Activated naive CD4-positive, alpha-beta T cell treated with anti-CD3 and anti-CD28 coated beads for 36 hours (primary cell): ENCODE data around the gene VAV3. TPM values are rescaled to one million over a fixed set of nuclear protein-coding genes. Genes with fewer than 3 reads are reported as not detected.

Source experiments
- CTCF ChIA-PET: fragments of 350-600 bp; sonication (Branson Sonifier 250); formaldehyde crosslinking; loops from one replicate; lab custom pipeline; 2021; ENCODE audit warnings: antibody characterized with exemption; lab: Charles Lee
- DNase-seq: peaks from one replicate; pipeline ENCODE4 v3.0.0-alpha.2; 2020
- H3K27ac Mint-ChIP-seq: one replicate; pipeline ENCODE4 v1.8.0; 2021; ENCODE audit warnings: mild to moderate bottlenecking, mixed read lengths
- H3K27me3 Mint-ChIP-seq: one replicate; pipeline ENCODE4 v1.8.0; 2021; ENCODE audit warnings: low read depth, mixed read lengths
- H3K36me3 Mint-ChIP-seq: one replicate; pipeline ENCODE4 v1.8.0; 2021; ENCODE audit warnings: low read depth, mixed read lengths
- H3K4me1 Mint-ChIP-seq: one replicate; pipeline ENCODE4 v1.8.0; 2021; ENCODE audit warnings: low read depth, mixed read lengths
- H3K4me3 Mint-ChIP-seq: one replicate; pipeline ENCODE4 v1.8.0; 2021; ENCODE audit warnings: mild to moderate bottlenecking, moderate library complexity, mixed read lengths
- H3K9me3 Mint-ChIP-seq: one replicate; pipeline ENCODE4 v1.8.0; 2021; ENCODE audit warnings: mixed read lengths
- intact Hi-C: fragments of 100-400 bp; cut with micrococcal nuclease; formaldehyde crosslinking; loops from one replicate; pipeline ENCODE4 v1.15.1; 2023
- total RNA-seq, 2 experiments: library from RNA; stranded (reverse); gene quantifications; one replicate each; pipeline ENCODE4 v1.2.3, GENCODE V29; 2021

The VAV3 gene
- total RNA-seq, 2 experiments from 2014 or later = 1.3 to 2.3 TPM

DNA sequence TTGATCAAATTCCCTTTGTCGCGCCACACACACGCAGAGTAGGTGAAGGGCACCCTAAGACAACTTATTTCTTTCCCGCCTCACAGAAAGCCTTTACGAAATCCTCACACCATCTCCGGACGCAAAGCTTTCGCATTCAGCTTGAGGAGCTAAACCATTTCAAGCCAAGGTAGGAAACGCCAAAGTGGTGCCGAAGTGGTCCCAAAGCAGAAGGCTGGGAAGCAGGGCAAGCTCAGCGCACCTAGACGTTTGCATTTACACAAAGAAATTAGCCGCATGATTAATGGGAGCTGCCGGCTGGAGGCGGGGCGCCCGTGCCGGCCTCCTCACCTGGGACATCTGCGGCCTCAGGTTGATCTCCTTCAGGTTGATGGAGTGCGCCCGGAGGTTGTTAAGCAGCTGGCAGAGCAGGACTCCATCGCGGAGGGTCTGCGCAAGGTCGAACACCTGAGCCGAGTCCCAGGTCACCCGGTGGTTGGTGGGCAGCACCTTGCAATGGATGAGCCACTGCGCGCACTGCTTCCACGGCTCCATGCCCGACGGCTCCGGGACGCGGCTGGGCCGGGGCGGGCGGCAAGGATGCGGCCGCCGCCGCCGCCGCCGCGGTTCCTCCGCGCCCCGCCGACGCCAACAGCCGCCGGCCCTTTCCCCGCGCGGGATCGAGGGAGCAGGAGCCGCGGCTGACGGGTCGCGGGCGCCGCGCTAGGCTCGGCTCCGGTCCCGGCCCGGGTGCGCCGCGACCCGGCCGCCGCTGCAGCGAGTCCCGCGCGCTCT is 457 bp downstream of the VAV3 start:
- Mint-ChIP-seq H3K27me3 (no peaks in the 10 kb centered on the region), H3K27ac (peak overlapping the region; percentile 96), H3K4me3 (peak overlapping the region; percentile 87), H3K4me1 (peaks cover 25% of the 10 kb centered on the region), H3K36me3 (no peaks in the 10 kb centered on the region), H3K9me3 (no peaks in the 10 kb centered on the region)
- CTCF ChIA-PET = interaction anchor here (0.8 to 3.5 kb wide), 18 partner anchors 8 to 236 kb away, joined by 3 to 22 read pairs (median 4); partner anchors contain the start of gene SLC25A24
- peak; percentile 20 for DNase-seq
- intact Hi-C loops = loop anchor here (1.0 to 5.0 kb wide), 3 partner anchors 87 to 593 kb away; no protein-coding TSS in a partner anchor

DNA sequence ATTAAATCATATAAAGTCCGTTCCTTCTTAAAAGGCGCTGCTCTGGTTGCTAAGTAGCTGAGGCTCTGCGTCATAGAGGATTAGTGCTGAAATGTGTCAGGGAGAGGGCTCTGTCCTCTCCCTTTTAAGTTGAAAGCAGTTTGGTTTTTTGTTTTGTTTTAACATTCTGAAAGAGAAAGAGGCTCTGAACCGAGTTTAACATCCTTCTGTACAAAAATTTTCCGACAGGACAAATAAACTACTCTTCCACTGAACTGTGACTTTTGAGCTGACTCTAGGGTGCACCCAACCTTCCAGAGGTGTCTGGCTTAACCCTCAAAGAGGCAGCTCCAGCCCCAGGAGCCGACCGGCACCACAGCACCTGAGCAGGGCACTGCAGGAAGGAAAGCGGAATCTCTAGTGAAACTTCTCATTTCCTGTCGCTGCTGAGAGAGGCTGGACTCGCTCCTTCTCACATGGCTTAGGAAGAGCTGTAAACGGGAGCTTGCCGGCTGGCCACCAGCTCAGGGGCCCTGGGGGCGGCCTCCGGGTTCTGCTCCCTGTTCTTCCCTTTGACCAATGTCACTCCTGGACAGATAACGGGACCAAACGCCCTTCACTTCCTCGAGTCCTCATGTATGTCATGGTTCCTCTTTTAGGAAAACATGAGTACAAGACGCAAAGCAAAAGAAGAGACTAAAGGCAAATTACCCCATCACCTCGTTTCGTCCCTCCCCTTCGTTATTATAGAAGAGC is 1.2 kb downstream of the VAV3 start:
- CTCF ChIA-PET = interaction anchor here (0.8 to 3.5 kb wide), 17 partner anchors 9 to 237 kb away, joined by 3 to 22 read pairs (median 4); partner anchors contain the start of gene SLC25A24
- H3K36me3 Mint-ChIP-seq = no peaks in the 10 kb centered on the region

DNA sequence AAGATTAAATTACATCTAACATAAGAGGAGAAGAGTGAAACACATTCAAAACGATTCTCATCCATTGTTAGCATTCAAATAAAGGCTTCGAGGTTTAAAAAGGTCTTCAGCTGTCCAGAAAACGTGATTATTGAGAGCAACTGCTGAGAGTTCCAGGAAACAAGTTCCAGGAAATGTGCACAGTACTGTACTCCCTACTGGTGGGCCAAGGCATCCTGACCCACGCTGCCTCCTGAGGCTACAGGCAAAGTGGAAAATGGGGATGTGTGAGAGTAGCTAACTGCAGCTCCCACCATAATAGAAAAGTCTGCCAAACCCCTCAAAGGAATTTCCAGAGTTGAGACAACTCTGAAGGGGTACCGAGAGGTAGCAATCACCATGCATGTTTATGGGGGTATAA is 2.0 kb downstream of the VAV3 start:
- DNase-seq = no peak
- intact Hi-C loops = loop anchor here (1.0 to 5.0 kb wide), 11 partner anchors 13 to 594 kb away; no protein-coding TSS in a partner anchor
- H3K36me3 Mint-ChIP-seq = no peaks in the 10 kb centered on the region
- CTCF ChIA-PET = interaction anchor here (1.0 to 3.5 kb wide), 7 partner anchors 23 to 181 kb away, joined by 4 to 22 read pairs (median 6); no protein-coding TSS in a partner anchor
- H3K27me3 Mint-ChIP-seq = no peaks in the 10 kb centered on the region
- H3K9me3 Mint-ChIP-seq = no peaks in the 10 kb centered on the region
- H3K4me1 Mint-ChIP-seq = peaks cover 25% of the 10 kb centered on the region
- no peak overlapping the region for H3K27ac Mint-ChIP-seq
- H3K4me3 Mint-ChIP-seq = peak overlapping the region; percentile 87

More for the DNA sequence above, 1.2 kb downstream of the VAV3 start:
- Mint-ChIP-seq H3K4me1 (peaks cover 25% of the 10 kb centered on the region), H3K9me3 (no peaks in the 10 kb centered on the region), H3K27ac (peak overlapping the region; percentile 96), H3K4me3 (peak overlapping the region; percentile 87), H3K27me3 (no peaks in the 10 kb centered on the region)
- DNase-seq = peak; percentile 73
- intact Hi-C loops = loop anchor here (1.0 to 5.0 kb wide), 11 partner anchors 13 to 594 kb away; no protein-coding TSS in a partner anchor

DNA sequence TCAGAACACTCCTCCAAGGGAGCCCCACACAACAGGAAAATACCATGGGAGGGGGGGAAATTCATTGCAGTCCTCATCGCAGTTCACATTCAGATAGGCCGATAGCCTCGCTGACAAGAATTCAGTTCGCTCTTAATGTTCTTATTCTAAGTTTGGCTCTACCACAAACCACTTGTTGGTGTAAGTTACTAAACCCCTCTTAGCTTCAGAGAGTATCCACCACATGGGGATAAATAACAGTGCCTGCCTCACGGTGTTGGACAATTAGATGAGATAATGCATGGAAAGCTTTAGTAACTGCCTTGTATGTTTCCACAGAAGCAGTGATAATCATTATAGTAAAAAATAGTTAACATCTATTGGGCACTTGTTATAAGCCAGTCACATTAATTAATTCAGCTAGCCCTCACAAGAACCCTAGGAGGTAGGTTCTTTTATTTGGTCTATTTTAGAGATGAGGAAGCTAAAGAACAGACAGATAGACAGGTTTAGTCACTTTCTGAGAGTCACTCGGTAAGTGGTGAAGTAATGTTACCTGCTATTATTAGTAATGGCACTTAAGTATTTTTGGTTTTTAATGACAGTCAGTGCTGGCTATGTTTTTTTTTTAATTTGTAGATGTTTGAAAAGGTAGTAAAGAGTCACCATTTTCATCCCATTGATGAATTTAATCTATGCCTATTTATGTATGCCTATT is 10.1 kb downstream of the VAV3 start:
- Mint-ChIP-seq H3K9me3 (no peaks in the 10 kb centered on the region), H3K27me3 (no peaks in the 10 kb centered on the region), H3K4me1 (peaks cover 17% of the 10 kb centered on the region), H3K4me3 (no peak overlapping the region), H3K27ac (no peak overlapping the region), H3K36me3 (no peaks in the 10 kb centered on the region)
- DNase-seq = no peak
- CTCF ChIA-PET = interaction anchor here (0.7 to 1.6 kb wide), 4 partner anchors 11 to 173 kb away, joined by 3 to 4 read pairs (median 3); partner anchors contain the start of gene VAV3
- intact Hi-C loops = no loop called here

DNA sequence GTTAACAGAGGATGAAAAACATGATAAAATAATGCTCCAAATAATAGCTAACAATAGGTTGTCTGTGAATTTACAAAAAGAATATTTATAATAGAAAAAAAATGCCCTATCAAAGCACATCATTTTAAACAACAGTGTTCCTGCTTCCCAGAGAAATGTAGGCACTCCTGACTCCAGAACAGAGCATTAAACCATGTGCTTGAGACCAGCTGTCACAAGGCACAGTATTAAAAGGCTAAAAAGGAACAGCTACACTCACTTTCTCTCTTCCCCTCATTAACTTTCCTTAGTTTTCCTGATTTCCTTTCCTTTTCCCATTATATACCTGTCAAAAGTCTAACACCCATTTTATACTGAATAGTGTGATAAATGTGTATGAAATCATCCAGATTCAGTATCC is 10.9 kb downstream of the VAV3 start:
- no peak for DNase-seq
- no peaks in the 10 kb centered on the region for H3K27me3 Mint-ChIP-seq
- H3K36me3 Mint-ChIP-seq = no peaks in the 10 kb centered on the region
- intact Hi-C loops = no loop called here
- H3K4me3 Mint-ChIP-seq = no peak overlapping the region
- H3K9me3 Mint-ChIP-seq = no peaks in the 10 kb centered on the region
- peaks cover 24% of the 10 kb centered on the region for H3K4me1 Mint-ChIP-seq
- H3K27ac Mint-ChIP-seq = no peak overlapping the region
- CTCF ChIA-PET = interaction anchor here (0.7 to 1.4 kb wide), 3 partner anchors 10 to 172 kb away, joined by 3 to 4 read pairs (median 3); partner anchors contain the start of gene VAV3

DNA sequence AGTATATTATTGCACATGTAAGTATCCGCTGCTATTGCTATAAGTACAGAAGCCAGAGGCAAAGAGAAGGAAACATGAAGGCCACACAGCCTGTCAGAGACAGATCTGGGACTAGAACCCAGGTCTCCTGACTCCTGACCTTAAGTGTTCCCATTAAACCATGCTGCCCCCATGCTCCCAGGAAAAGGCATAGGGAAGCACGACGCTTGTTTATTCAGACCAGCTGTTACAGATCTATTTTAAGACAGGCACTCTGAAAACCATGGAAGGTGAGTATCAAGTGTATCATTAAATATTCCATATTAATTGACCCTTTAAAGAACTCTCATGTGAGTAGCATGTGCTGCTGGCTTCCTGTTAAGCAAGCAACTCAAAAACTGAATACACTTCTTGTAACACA is 11.4 kb downstream of the VAV3 start:
- H3K27me3 Mint-ChIP-seq = no peaks in the 10 kb centered on the region
- CTCF ChIA-PET = interaction anchor here (1.3 to 1.4 kb wide), 2 partner anchors 9 to 172 kb away, joined by 3 read pairs; no protein-coding TSS in a partner anchor
- H3K27ac Mint-ChIP-seq = no peak overlapping the region
- H3K36me3 Mint-ChIP-seq = no peaks in the 10 kb centered on the region
- no peak overlapping the region for H3K4me3 Mint-ChIP-seq
- intact Hi-C loops = no loop called here
- H3K9me3 Mint-ChIP-seq = no peaks in the 10 kb centered on the region
- DNase-seq = no peak
- H3K4me1 Mint-ChIP-seq = peaks cover 24% of the 10 kb centered on the region

DNA sequence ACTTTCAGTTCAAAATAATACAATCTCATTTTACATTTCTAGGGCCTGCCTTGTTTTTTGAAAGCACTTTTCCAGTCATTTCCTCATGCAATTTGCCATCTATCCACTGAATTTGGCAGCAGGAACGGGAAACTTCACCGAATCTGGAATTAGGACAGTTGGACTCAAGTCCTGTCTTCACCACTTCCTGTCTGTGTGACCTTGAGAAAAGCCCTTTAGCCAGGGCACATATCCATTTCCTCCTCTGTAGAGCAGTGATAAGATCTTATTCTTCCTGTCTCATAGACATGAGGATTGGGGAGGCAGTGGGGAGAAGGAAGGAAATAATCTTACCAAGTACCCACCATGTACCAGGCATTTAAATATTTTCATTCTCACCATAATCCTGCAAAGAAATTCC is 12.0 kb downstream of the VAV3 start:
- Mint-ChIP-seq H3K36me3 (no peaks in the 10 kb centered on the region), H3K4me1 (peaks cover 24% of the 10 kb centered on the region), H3K27me3 (no peaks in the 10 kb centered on the region), H3K9me3 (no peaks in the 10 kb centered on the region), H3K27ac (no peak overlapping the region), H3K4me3 (no peak overlapping the region)
- CTCF ChIA-PET = no interaction called here
- no peak for DNase-seq
- intact Hi-C loops = no loop called here

DNA sequence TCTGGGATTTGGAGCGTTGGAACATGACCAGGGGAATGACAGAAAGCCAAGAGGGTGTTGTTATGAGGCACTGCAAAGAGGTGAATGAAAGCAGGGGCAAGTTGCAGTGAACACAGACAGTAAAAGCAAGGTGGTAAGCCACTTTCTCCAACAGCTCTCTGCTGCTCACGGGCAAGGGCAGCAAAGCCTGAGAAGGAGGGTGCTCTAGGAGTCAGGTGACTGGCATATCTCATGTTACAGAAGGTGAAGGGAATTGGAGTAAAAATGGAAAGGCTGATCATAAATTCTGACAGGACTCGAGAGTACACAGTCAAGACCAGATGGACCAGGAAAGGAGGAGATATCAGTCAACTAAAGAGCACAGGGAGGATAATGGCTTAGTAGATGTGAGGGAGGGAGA is 14.5 kb downstream of the VAV3 start:
- intact Hi-C loops = loop anchor here (1.0 kb wide), 2 partner anchors 13 to 15 kb away; no protein-coding TSS in a partner anchor
- CTCF ChIA-PET = interaction anchor here (0.7 kb wide), 1 partner anchor 88 kb away, joined by 3 read pairs; no protein-coding TSS in a partner anchor
- Mint-ChIP-seq H3K36me3 (no peaks in the 10 kb centered on the region), H3K4me3 (no peak overlapping the region), H3K9me3 (no peaks in the 10 kb centered on the region), H3K4me1 (peaks cover 24% of the 10 kb centered on the region), H3K27ac (no peak overlapping the region), H3K27me3 (no peaks in the 10 kb centered on the region)
- no peak for DNase-seq

DNA sequence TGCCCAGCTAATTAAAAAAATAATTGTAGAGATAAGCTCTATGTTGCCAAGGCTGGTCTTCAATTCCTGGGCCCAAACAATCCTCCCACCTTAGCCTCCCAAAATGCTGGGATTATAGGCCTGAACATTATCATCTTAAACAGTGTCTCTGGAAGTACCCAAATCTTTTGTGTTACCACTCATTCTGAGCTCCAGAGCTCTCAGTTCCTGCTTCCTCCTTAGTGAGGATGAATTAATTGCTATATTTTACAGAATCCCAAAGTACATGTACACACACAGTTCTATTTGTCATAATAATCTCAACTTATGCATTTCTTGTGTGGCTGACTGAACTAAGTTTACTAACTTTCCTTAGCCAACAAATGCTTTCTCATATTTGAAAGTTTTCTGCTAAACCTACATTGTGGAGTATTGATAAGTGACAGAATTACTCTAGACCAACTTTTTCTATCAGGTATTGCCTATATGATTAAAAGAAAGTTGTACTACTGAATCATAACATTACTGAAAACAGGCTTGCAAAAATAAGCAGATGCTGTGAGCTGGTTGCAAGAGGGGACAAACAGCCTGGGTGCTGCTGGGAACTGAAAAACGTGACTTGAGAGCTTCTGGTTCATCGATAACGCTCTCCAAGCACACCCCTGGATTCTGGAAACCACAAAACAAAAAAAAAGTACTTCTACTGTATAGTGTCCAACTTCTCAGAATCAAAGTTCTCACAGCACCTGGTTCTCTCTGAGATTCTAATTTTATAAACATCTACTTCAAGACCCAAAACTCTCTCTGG is 15.3 kb downstream of the VAV3 start:
- Mint-ChIP-seq H3K4me1 (peaks cover 24% of the 10 kb centered on the region), H3K9me3 (no peaks in the 10 kb centered on the region), H3K27me3 (no peaks in the 10 kb centered on the region), H3K4me3 (no peak overlapping the region), H3K27ac (no peak overlapping the region), H3K36me3 (no peaks in the 10 kb centered on the region)
- DNase-seq = peak; percentile 34
- CTCF ChIA-PET = interaction anchor here (0.7 to 1.2 kb wide), 4 partner anchors 9 to 89 kb away, joined by 3 read pairs; no protein-coding TSS in a partner anchor
- intact Hi-C loops = loop anchor here (1.0 kb wide), 2 partner anchors 14 kb away; no protein-coding TSS in a partner anchor

DNA sequence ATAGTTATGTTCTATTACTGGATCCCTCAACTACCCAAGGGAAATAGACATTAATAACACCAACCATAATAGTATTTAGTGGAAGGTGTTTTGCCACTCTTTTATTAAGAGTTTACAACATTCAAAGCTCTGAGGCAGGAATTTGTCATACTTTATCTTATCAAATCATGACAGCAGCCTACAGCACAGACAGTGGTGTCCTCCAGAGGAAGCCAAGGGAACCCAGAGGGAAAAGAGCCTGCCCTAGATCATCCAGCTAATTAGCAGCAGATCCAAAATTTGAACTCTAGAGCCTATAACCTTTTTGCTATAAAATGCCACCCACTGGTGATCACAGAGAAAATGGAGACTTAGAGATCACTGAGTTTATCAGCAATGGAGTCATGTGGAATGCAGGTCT is 18.2 kb downstream of the VAV3 start:
- CTCF ChIA-PET = no interaction called here
- no peak for DNase-seq
- no peaks in the 10 kb centered on the region for H3K9me3 Mint-ChIP-seq
- no peaks in the 10 kb centered on the region for H3K27me3 Mint-ChIP-seq
- intact Hi-C loops = no loop called here
- peaks cover 35% of the 10 kb centered on the region for H3K4me1 Mint-ChIP-seq
- H3K36me3 Mint-ChIP-seq = no peaks in the 10 kb centered on the region
- no peak overlapping the region for H3K4me3 Mint-ChIP-seq
- no peak overlapping the region for H3K27ac Mint-ChIP-seq

DNA sequence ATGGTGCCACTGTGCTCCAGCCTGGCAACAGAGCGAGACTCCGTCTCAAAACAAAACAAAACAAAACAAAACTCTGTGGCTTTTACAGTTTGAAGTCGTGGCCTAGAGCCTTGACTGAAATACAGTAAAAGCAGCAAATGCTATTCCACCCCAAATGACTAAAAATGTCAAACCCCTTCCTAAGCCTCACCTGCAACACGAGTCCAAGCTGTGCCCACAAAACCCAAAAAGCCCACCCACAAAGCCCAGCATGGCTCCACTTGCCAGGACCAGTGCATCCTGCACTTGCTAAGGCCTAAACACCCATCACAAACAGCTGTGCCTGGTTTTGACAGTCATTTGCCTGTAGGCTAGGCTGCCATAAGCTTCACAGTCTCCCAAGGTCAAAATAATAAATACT is 21.3 kb downstream of the VAV3 start:
- intact Hi-C loops = no loop called here
- Mint-ChIP-seq H3K4me3 (no peak overlapping the region), H3K27ac (no peak overlapping the region), H3K27me3 (no peaks in the 10 kb centered on the region), H3K36me3 (no peaks in the 10 kb centered on the region), H3K9me3 (no peaks in the 10 kb centered on the region), H3K4me1 (peaks cover 29% of the 10 kb centered on the region)
- DNase-seq = no peak
- CTCF ChIA-PET = interaction anchor here (0.6 to 1.5 kb wide), 5 partner anchors 9 to 22 kb away, joined by 3 to 4 read pairs (median 3); no protein-coding TSS in a partner anchor
